ENCODE results near the gene PSPC1.
"Not testable (repeated sequence)": the region's sequence is repeated elsewhere in the genome, so short reads cannot be mapped to it uniquely, and the experiment has no call there.

PSPC1 gene, protein sequence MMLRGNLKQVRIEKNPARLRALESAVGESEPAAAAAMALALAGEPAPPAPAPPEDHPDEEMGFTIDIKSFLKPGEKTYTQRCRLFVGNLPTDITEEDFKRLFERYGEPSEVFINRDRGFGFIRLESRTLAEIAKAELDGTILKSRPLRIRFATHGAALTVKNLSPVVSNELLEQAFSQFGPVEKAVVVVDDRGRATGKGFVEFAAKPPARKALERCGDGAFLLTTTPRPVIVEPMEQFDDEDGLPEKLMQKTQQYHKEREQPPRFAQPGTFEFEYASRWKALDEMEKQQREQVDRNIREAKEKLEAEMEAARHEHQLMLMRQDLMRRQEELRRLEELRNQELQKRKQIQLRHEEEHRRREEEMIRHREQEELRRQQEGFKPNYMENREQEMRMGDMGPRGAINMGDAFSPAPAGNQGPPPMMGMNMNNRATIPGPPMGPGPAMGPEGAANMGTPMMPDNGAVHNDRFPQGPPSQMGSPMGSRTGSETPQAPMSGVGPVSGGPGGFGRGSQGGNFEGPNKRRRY

DNA sequence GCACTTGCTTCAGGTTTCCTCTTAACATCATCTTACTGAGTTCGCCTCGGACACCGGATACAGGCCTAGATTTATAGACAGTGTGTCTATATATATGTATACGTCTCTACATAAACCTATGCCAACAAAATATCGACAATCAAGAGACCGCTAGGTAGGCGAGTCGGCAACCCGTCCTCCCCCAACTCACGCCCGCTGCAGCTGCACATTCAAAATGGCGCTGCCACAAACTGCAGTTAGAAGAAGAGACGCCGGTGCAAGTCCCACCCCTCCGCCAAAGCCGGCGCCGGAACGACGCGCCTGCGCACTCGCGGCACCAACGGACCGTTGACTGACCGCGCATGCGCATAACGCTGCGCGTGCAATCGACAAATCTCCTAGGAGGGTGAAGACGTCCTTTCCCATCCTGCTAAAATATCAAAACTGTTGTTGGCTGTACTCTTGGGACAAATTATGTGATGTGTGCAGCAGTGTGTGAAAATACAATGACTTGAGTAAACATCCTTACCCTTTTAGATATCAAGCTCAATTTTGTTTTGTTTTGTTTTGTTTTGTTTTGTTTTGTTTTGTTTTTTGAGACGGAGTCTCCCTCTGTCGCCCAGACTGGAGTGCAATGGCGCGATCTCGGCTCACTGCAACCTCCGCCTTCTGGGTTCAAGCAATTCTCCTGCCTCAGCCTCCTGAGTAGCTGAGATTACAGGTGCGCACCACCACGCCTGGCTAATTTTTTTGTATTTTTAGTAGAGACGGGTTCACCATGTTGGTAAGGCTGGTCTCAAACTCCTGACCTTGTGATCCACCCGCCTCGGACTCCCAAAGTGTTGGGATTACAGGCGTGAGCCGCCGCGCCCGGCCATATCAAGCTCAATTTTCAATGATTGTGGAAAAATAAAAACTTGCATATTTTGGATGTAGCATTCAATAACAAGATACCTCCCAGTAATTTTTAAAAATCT lies at the start of gene PSPC1:
PSPC1 (minus strand) TSS at position 219 of the 956 bp plus-strand sequence; CDS start at position 31, 188 bp downstream.
- DNase-seq = peak; percentile 79

DNA sequence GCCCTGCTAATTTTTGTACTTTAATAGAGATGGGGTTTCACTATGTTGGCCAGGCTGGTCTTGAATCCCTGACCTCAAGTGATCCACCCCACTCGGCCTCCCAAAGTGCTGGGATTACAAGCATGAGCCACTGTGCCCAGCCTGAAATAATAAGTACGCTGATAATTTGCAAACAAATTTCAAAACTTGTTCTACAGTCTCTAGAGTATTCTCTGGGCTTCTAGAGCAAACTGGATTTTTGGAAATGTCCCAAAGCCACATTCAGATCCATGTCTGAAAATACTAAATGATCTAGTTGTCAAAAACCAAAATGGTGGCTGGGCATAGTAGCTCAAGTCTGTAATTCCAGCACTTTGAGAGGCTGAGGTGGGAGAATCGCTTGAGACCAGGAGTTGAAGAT lies 39.9 kb upstream of the PSPC1 start:
- DNase-seq = no peak

DNA sequence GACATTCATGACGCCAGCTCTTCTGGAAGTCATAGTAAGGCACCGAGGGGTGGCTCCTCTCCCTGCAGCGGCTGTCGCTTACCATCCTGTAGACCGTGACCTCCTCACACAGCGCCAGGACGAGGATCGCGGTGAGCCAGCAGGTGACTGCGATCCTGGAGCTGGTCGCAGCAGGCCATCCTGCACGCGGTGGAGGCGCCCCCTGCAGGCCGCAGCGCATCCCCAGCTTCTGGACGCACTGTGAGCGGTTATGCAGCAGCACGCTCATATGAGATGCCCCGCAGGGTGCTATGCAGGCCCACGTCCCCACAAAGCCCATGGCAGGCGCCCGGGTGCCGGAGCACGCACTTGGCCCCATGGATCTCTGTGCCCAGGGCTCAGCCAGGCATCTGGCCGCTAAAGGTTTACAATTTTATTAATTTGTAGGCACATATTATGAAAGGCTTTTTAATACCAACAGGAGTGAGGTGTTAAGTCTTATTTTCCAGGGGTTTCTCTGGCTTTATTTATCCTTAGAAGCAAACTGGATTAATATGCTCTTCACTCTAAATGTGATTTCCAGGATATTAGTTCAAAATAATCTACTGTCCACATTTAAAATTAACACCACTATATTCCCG lies 35.6 kb upstream of the PSPC1 start:
- no peak for DNase-seq

- DNase-seq = no peak
These were observed 34.9 kb upstream of the PSPC1 start for GRCh38 chr13:19817510-19818158.

- DNase-seq = no peak
These were observed 34.4 kb upstream of the PSPC1 start for GRCh38 chr13:19817106-19817505.

DNA sequence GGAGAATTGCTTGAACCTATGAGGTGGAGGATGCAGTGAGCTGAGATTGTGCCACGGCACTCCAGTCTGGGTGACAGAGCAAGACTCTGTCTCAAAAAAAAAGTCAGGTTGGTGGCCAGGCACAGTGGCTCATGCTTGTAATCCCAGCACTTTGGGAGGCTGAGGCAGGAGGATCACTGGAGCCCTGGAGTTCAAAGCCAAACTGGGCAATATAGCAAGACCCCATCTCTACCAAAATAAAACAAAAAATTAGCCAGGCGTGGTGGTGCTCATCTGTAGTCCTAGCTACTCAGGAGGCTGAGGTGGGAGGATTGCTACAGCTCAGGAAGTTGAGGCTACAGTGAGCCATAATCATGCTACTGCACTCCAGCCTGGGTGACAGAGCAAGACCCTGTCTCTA lies 33.1 kb upstream of the PSPC1 start:
- DNase-seq = not testable (repeated sequence)

DNA sequence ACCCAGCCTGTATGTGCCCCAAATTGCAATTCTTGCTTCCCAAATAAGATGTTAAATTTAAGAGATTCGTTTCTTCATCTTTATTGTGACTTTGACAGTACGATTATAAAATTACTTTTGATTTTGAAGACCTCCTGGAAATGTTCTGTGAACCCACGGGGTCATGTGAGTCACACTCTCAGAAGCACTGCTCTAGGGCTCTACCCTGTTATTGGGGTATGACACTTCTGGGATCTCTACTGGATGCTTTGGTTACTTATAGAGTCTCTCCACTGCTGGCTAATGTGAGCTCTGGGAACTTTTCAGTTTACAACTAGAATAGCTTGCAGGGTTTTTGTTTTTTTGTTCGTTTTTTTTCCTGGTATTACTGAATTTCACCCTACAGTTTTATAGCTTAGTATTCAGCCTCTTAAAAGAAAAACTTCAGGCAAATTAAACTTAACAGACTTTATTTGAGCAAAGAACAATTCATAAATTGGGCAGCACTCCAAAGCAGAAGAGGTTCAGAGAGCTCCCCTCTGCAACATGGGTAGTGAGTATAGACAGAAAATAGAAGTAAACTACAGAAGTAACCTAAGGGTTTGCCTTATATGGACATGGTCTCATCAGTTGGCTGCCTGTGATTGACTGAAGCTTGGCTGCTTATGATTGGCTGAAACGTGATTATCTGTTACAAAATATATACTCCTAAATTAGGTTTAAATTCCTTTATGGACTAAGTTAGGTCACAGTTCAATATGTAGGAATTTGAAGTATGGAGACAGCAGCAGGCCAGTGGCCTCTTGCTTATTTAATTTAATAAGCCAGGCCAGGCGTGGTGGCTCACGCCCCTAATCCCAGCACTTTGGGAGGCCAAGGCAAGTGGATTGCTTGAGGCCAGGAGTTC lies 28.5 kb upstream of the PSPC1 start:
- DNase-seq = no peak

- DNase-seq = no peak
These were observed 27.4 kb upstream of the PSPC1 start for GRCh38 chr13:19810151-19810550.

- no peak for DNase-seq
These were observed 23.0 kb upstream of the PSPC1 start for GRCh38 chr13:19805765-19806164.

DNA sequence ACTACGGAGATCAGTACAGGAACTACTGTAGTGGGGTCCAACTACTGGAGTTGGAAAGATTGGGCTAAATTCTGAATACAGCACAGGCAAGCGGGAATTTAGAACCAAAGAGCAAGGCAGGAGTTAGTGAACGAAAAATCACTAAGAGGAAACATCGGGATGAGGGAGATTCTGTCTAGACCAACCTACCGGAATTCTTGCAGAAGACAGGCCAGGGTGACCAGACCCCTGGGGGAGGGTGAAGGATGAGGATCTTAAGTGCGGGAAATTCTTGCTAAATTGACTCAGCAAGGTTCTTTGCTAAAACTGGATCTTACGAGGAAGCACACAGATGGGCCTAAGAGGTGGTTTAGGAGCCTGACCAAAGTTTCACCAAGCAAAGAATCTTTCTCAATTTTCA lies 13.2 kb upstream of the PSPC1 start:
- DNase-seq = no peak

GRCh38 chr13:19794631-19795030 lies 11.9 kb upstream of the PSPC1 start:
- no peak for DNase-seq

DNA sequence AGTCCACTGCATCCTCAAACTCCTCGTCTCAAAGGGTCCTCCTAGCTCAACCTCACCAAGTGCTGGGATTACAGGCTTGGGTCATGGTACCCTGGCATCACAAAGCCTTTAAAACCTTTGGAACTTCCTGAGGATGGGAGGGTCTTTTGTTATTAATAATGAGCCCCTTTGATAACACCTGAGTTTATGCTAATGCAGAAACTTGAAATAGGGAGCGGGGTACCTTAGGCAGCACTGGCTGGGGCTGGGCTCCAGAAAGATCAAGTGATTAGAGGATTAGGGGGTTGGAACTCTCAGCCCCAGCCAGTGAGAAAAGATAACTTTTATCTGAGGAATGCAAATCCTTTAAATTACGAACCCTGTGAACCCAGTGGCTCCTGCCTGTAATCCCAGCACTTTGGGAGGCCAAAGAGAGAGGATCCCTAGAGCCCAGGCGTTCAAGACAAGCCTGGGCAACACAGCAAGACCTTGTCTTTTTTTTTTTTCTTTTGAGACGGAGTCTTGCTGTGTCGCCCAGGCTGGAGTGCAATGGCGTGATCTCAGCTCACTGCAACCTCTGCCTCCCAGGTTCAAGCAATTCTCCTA lies 9.3 kb upstream of the PSPC1 start:
- no peak for DNase-seq

- DNase-seq = no peak
These were observed 557 bp downstream of the PSPC1 start for GRCh38 chr13:19782049-19782726.

GRCh38 chr13:19781526-19781925 lies 1.2 kb downstream of the PSPC1 start:
- DNase-seq = no peak

- DNase-seq = not testable (repeated sequence)
These were observed 1.9 kb downstream of the PSPC1 start for GRCh38 chr13:19780753-19781418.

GRCh38 chr13:19772306-19772705 lies 10.4 kb downstream of the PSPC1 start:
- DNase-seq = no peak

- no peak for DNase-seq
These were observed 12.9 kb downstream of the PSPC1 start for GRCh38 chr13:19769854-19770253.

DNA sequence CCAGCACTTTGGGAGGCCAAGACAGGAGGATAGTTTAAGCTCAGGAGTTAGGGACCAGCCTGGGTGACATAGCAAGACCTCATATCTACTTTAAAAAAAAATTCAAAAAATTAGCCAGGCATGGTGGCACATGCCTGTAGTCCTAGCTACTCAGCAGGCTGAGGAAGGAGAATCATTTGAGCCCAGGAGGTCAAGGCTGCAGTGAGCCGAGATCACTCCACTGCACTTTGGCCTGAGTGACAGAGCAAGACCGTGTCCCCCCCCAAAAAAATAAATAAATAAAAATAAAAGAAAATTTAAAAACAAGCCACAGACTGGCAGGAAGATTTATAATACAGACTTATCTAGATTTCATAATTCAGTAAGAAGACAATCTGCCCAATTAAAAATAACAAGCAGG lies 14.8 kb downstream of the PSPC1 start:
- no peak for DNase-seq

DNA sequence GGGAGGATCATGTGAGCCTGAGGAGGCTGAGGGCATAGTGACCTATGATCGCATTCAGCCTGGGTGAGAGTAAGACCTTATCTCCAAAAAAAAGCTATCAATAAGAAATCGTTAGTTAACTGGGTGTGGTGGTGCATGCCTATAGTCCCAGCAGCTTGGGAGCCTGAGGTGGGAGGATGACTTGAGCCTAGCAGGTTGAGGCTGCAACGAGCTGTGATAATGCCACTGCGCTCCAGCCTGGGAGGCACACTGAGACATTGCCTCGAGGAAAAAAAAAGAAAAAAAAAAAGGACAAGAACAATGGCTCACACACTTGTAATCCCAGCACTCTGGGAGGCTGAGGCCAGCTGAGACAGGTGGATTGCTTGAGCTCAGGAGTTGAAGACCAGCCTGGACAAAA lies 16.2 kb downstream of the PSPC1 start:
- no peak for DNase-seq

DNA sequence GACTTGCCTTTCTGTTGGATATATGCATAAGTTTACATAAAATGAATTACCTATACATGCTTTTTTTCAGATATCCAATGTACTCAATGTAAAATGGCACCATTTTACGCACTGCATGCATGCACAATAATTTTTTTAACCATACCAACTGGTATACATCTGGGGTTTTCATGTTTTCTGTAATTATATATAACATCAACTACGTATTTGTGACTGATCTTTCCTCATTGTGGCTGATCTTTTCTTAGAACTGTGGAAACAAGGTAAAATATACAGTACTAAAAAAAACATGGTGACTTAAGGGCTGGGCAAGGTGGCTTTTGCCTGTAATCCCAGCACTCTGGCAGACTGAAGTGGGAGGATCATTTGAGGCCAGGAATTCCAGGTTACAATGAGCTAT lies 18.5 kb downstream of the PSPC1 start:
- DNase-seq = no peak

Measured in KG1 (cell line).